Activated CD4-positive, CD25-positive, alpha-beta regulatory T cell (primary cell): ENCODE results near the gene MYLK.
"Not testable (repeated sequence)": the region's sequence is repeated elsewhere in the genome, so short reads cannot be mapped to it uniquely, and the experiment has no call there.

Experiments
- DNase-seq, 4 experiments: peaks; one replicate each; lab custom pipeline; 2025; lab: John Stamatoyannopoulos, UW

Gene MYLK

DNA sequence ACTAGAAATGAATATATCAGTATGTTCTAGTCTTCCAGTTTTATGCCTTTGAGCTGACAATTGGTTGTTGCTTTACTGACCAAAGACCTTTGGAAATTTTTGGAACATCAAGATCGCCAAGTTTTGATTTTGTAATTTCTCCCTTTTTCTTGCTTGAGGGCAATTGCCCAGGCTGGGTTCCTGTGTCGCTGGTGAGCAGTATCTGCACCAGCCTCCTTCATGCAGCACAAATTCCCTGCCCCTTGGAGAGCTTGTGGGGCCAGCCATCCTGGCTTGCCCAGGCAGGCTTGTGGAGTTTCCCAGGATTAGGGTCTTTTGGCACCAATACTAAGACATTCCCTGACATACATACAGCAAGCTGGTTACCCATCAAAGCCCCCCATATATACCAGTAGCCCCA is 261.4 kb downstream of the MYLK start:
- DNase-seq, result no peak

GRCh38 chr3:123621850-123622189 is 262.3 kb downstream of the MYLK start:
- no peak for DNase-seq

- DNase-seq, result no peak
Measured at GRCh38 chr3:123621186-123621849, 262.8 kb downstream of the MYLK start.

- no peak for DNase-seq
Measured at GRCh38 chr3:123620343-123620742, 263.8 kb downstream of the MYLK start.

DNA sequence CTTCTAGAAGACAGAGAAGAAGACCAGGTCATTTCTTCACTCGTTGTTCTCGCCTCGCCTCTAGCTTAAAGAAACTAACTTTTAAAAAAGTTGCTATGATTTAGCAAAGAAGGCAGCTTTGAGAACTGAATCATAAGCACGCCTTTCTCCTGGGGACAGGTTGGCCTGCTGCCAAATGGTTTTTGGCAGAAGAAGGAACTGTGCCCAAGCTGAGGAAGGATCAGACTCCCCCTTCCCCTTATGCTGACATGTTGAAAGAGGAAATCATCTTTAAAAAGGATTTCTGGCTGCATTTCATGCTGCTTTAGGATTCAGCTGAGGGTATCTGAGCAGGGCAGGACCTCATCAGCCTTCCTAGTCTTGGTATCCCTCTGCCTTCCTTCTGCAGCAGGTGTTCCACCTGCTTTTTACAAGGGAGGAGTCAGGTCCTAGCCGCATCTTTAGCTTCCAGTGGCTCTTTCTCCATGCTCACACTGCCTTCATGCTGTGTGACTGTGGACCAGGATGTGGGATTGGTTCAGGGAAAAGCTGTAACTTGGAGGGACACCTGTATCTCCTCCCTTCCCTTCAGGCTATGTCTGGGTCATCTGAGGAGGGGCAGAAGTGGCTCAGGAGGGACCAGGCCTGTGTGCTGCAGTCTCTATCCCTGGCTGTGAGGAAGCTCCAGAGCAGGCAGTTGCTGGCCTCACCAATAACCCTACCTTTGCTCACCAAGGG is 265.2 kb downstream of the MYLK start:
- no peak for DNase-seq

GRCh38 chr3:123618076-123618708 is 265.9 kb downstream of the MYLK start:
- DNase-seq, result no peak

DNA sequence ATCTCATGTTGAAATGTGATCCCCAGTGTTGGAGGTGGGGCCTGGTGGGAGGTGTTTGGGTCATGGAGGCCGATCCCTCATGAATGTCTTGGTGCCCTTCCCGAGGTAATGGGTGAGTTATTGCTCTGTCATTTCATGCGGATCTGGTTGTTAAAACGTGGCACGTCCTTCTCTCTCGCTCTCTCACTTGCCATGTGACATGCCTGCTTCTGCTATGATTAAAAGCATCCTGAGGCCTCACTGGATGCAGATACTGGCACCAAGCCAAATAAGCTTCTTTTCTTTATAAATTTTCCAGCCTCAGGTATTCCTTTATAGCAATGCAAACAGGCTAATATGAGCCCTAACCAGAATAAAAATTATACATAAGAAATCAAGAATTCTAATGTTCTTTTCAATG is 267.5 kb downstream of the MYLK start:
- DNase-seq, result no peak

DNA sequence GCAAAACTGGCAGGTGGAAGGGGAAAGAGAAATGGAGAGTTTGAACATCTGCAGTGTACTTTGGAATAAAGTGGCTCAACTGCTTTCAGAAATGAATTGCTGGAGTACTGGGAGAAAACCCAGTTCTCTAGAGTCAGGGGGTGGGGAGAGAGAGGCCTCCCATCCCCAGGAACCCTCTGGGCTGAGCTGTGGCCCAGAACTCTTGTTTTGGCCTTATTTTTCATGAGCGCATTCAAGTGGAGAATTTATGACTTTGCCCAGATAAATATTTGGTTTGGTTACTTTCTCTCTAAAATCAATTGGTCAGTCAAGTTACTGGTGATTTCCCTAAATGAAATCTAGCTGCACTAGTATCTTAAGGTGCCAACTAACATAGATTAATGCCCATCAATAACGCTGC is 270.6 kb downstream of the MYLK start:
- DNase-seq, result no peak

GRCh38 chr3:123611674-123612073 is 272.5 kb downstream of the MYLK start:
- not testable (repeated sequence) for DNase-seq

DNA sequence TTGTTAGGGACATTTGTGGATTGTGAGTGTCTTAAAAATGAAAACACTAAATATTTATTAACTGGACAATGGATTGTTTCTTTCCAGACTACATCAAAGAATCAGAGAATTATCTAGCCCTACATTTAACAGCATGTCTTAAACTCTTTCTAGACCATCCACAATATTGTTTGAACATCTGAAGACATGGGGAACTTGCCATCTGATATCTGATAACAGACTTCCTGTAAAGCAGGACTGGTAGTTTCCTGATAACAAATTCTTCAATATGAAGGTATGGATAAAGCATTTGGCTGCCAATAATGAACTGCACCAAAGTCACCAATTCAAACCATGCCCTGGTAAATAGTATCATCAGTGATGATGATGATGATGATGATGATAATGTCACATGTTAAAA is 273.1 kb downstream of the MYLK start:
- DNase-seq, result no peak

DNA sequence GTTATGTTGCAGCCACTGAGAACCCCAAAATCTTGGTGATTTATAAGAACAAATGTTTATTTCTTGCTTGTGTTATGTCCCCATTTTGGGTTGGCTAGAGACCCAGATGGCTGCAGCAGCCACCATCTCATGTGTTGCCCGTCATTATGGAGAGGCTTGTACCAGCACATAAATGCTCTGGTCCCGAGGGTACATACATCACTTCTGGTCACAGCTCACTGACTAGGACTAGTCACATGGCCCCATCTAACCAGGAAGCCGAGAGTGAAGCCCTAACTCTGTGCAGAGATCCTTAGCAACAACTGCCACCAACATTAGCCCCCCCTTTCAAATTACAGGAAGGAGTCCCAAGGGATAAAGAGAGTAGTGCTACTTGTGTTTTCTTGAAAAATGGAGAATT is 273.8 kb downstream of the MYLK start:
- DNase-seq, result no peak

DNA sequence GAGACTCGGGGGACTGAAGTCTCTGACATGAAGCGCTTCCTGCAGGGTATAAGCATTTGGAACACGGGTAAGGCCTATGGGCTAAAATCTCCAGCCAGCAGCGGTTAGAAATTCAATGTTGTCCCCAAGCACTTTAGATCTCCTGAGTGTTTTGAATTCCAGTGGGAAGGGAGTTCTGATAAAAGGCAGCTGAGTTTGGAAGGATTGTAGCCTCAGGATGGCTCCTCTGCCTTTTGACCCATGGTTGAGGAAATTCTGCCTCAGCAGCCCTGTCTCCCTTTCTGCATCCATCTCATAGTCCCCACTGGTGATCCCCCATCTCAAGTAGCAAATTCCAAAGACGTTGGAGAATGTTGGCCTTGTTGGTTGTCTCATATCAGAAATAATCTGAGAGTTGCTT is 275.1 kb downstream of the MYLK start:
- DNase-seq, result no peak

- DNase-seq, result no peak
Measured at GRCh38 chr3:123608263-123608937, 275.7 kb downstream of the MYLK start.

GRCh38 chr3:123606527-123606926 is 277.6 kb downstream of the MYLK start:
- no peak for DNase-seq

DNA sequence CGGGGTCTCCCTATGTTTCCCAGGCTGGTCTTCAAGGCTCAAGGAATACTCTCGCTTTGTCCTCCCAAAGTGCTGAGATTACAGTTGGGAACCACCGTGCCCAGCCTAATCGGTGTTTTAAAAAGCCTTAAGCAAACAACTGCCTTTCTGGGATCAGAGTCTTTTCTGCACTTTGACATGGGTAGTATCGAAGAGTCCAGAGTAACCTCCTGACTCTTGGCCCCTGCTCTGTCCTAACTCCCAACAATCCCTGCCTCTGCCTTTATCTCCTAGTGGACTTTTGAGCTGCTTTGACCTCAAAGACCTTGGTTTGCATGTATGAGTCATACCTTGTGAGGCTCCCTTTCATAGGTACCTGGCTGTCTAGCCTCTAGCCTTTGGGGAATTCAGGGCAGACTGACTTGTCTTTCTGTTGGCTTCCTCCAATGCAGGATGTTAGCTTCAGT is 278.3 kb downstream of the MYLK start:
- no peak for DNase-seq

GRCh38 chr3:123603153-123603552 is 281.0 kb downstream of the MYLK start:
- not testable (repeated sequence) for DNase-seq

DNA sequence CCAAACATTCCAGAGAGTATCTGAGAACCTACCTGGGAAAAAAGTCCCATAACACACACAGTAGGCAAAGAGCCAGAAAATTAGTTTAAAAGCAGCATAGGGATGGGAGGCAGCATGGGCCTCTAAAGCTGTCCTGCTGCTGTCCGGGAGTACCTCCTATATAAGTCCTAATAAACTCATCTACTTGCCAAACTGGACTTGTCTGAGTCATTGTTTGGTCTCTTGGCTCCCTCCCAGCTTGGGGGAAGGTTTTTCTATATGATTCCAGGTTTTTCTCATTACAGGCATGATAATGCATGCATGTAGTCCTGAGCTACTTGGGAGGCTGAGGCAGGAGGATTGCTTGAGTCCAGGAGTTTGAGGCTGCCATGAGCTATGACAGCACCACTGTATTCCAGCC is 281.8 kb downstream of the MYLK start:
- DNase-seq, result no peak

- DNase-seq, result not testable (repeated sequence)
Measured at GRCh38 chr3:123600863-123601262, 283.3 kb downstream of the MYLK start.

GRCh38 chr3:123597561-123597960 is 286.6 kb downstream of the MYLK start:
- no peak for DNase-seq

DNA sequence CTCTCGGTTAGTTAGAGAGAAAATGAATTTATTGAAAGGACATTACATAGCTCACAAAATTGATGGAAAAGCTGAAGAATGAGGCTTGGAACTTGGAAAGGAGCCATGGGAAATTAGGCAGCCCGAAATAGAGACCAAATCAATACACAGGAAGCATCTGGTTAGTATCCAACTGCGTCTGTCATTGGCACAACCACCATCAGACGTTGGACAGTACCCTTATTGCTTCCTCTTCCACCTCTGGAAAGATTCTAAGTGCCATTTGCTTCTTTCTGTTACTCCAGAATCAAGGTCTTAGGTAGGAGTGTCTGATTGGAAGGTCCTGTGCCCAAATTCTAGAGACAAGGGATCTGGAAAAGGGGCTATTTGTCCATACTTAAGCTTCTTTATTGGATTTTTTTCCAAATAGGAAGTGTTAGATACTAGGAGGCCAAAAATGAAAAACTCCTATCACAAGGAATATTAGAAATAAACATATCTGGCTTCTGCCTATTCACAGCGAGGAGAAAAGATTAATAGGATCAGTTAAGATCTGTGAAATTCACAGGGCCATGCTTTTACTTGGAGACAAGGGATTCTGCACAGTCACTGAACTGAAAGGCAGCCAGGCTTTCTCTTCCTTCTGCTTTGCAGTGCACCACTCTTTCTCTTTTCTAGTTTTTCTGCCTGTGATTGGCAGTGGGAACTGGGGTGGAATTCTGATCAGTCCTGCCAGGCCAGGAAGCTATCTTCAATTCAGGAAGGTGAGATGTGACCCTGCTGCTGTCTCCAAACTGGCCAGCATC is 288.5 kb downstream of the MYLK start:
- DNase-seq, result no peak

GRCh38 chr3:123593381-123593780 is 290.8 kb downstream of the MYLK start:
- DNase-seq, result no peak
